Measurements from ENCODE around the gene HDAC5. TPM values are rescaled to one million over a fixed set of nuclear protein-coding genes. Genes with fewer than 3 reads are reported as not detected.
A peak's percentile ranks its signal among the peaks of the same experiment; 100 is the strongest.

The HDAC5 gene
- total RNA-seq, 1 donor from 2014 or later = 51.2 TPM

- DNase-seq (ENCODE audit: low spot score) = no peak
- Mint-ChIP-seq H3K27me3 (ENCODE audit: low read depth) (no peaks in the 10 kb centered on the region), H3K9me3 (ENCODE audit: low read depth) (no peaks in the 10 kb centered on the region), H3K27ac (ENCODE audit: unreplicated experiment) (peak overlapping the region; percentile 36), H3K4me1 (ENCODE audit: low read depth) (peaks cover 48% of the 10 kb centered on the region), H3K36me3 (ENCODE audit: low read depth) (peaks cover 3% of the 10 kb centered on the region), H3K4me3 (ENCODE audit: unreplicated experiment) (no peak overlapping the region)
- TF ChIP-seq CTCF (IDR thresholded peaks at IDR 0.05) = no peak
Observed at GRCh38 chr17:44112284-44113280, 10.9 kb downstream of the HDAC5 start.

GRCh38 chr17:44111777-44112176 is 11.7 kb downstream of the HDAC5 start:
- no peak overlapping the region for H3K4me3 Mint-ChIP-seq (ENCODE audit: unreplicated experiment)
- H3K36me3 Mint-ChIP-seq (ENCODE audit: low read depth) = peaks cover 2% of the 10 kb centered on the region
- peak overlapping the region; percentile 12 for H3K27ac Mint-ChIP-seq (ENCODE audit: unreplicated experiment)
- TF ChIP-seq CTCF (IDR thresholded peaks at IDR 0.05) = no peak
- H3K27me3 Mint-ChIP-seq (ENCODE audit: low read depth) = no peaks in the 10 kb centered on the region
- no peak for DNase-seq (ENCODE audit: low spot score)
- no peaks in the 10 kb centered on the region for H3K9me3 Mint-ChIP-seq (ENCODE audit: low read depth)
- peaks cover 50% of the 10 kb centered on the region for H3K4me1 Mint-ChIP-seq (ENCODE audit: low read depth)

GRCh38 chr17:44110823-44111633 is 12.4 kb downstream of the HDAC5 start:
- Mint-ChIP-seq H3K36me3 (ENCODE audit: low read depth) (no peaks in the 10 kb centered on the region), H3K9me3 (ENCODE audit: low read depth) (no peaks in the 10 kb centered on the region), H3K4me1 (ENCODE audit: low read depth) (peaks cover 50% of the 10 kb centered on the region), H3K27ac (ENCODE audit: unreplicated experiment) (peak overlapping the region; percentile 85), H3K27me3 (ENCODE audit: low read depth) (no peaks in the 10 kb centered on the region), H3K4me3 (ENCODE audit: unreplicated experiment) (peak overlapping the region; percentile 71)
- peak; percentile 46 for TF ChIP-seq CTCF (IDR thresholded peaks at IDR 0.05)
- DNase-seq (ENCODE audit: low spot score) = peak; percentile 96

GRCh38 chr17:44110011-44110686 is 13.3 kb downstream of the HDAC5 start:
- H3K4me1 Mint-ChIP-seq (ENCODE audit: low read depth) = peaks cover 50% of the 10 kb centered on the region
- no peak for TF ChIP-seq CTCF (IDR thresholded peaks at IDR 0.05)
- no peak for DNase-seq (ENCODE audit: low spot score)
- H3K4me3 Mint-ChIP-seq (ENCODE audit: unreplicated experiment) = peak overlapping the region; percentile 71
- no peaks in the 10 kb centered on the region for H3K9me3 Mint-ChIP-seq (ENCODE audit: low read depth)
- H3K27ac Mint-ChIP-seq (ENCODE audit: unreplicated experiment) = peak overlapping the region; percentile 85
- H3K36me3 Mint-ChIP-seq (ENCODE audit: low read depth) = no peaks in the 10 kb centered on the region
- H3K27me3 Mint-ChIP-seq (ENCODE audit: low read depth) = no peaks in the 10 kb centered on the region

- peak overlapping the region; percentile 94 for H3K27ac Mint-ChIP-seq (ENCODE audit: unreplicated experiment)
- H3K9me3 Mint-ChIP-seq (ENCODE audit: low read depth) = no peaks in the 10 kb centered on the region
- H3K4me1 Mint-ChIP-seq (ENCODE audit: low read depth) = peaks cover 50% of the 10 kb centered on the region
- no peaks in the 10 kb centered on the region for H3K27me3 Mint-ChIP-seq (ENCODE audit: low read depth)
- TF ChIP-seq CTCF (IDR thresholded peaks at IDR 0.05) = no peak
- DNase-seq (ENCODE audit: low spot score) = no peak
- peaks cover 3% of the 10 kb centered on the region for H3K36me3 Mint-ChIP-seq (ENCODE audit: low read depth)
- peak overlapping the region; percentile 71 for H3K4me3 Mint-ChIP-seq (ENCODE audit: unreplicated experiment)
Observed at GRCh38 chr17:44109312-44109630, 14.2 kb downstream of the HDAC5 start.
